ENCODE measurements around the gene AKIP1. TPM values are rescaled to one million over a fixed set of nuclear protein-coding genes. Genes with fewer than 3 reads are reported as not detected.

Gene AKIP1
- total and polyA plus RNA-seq, 9 of the 15 experiments (the other 6 are each of a cell fraction or from before 2014, with no cell fraction given), result 9.0 to 52.6 (median 36.2) TPM

GRCh38 chr11:8941341-8942103, 30.5 kb downstream of the AKIP1 start:
- CTCF ChIA-PET (ENCODE audit: low intra/inter-chr PET ratio), result no interaction called here
- Histone ChIP-seq H3K9me1 (ENCODE audit: control insufficient read depth, insufficient read depth, low read length) (no peaks in the 10 kb centered on the region), H3K79me2 (ENCODE audit: control insufficient read depth, insufficient read depth, low read length) (no peaks in the 10 kb centered on the region), H3K4me3 (no peak overlapping the region), H3K27ac (ENCODE audit: extremely low read depth, low read depth, low read length) (no peak overlapping the region), H3K4me2 (ENCODE audit: insufficient read depth, low read length) (no peak overlapping the region; the same call in none of the 2 replicates), H3K9ac (ENCODE audit: insufficient read depth in 1 of 2, low read depth in 2 of 2, low read length in 2 of 2) (no peak overlapping the region), H3K36me3 (ENCODE audit: control insufficient read depth, insufficient read depth, low read length) (no peaks in the 10 kb centered on the region), H2AFZ (ENCODE audit: low read depth, low read length) (peak overlapping the region; percentile 75), H4K20me1 (replicated peaks; ENCODE audit: control insufficient read depth, insufficient read depth, low read length) (no peaks in the 10 kb centered on the region), H3K4me1 (replicated peaks in 1 of 2; ENCODE audit: control insufficient read depth in 2 of 2, insufficient read depth in 2 of 2, low read length in 2 of 2) (no peaks in the 10 kb centered on the region; a peak in 2 of 5 replicates), H3K9me3 (replicated peaks; ENCODE audit: control insufficient read depth, insufficient read depth, low read depth, low read length) (no peaks in the 10 kb centered on the region; the same call in 1 of the 2 replicates), H3K27me3 (ENCODE audit: control insufficient read depth in 2 of 2, insufficient read depth in 2 of 2, low read length in 2 of 2) (no peaks in the 10 kb centered on the region)
- 19% methylated on average over 8 of the region's 8 CpGs for WGBS (ENCODE audit: insufficient coverage, low coverage, missing lambda C conversion rate)
- no TSS peak for BruUV-seq (replicated peaks)
- in situ Hi-C loops (cut with MboI), result no loop called here
- ATAC-seq (peak; percentile 51; the same call in 1 of the 3 replicates), FAIRE-seq (no peak), DNase-seq (ENCODE audit: extremely low read depth in 1 of 4, low spot score in 3 of 4) (no peak)
- intact Hi-C loops (cut with micrococcal nuclease), result no loop called here
- POLR2A ChIA-PET, result interaction anchor here (0.6 to 1.5 kb wide), 6 partner anchors 7 to 117 kb away, joined by 3 to 4 read pairs (median 3); no protein-coding TSS in a partner anchor
- no peak for TF ChIP-seq HDAC8 (tag; IDR thresholded peaks at IDR 0.05)
- 0 out of 2 replicates have a peak, but pooled peaks have one; percentile 6 for TF ChIP-seq CBFA2T3 (IDR thresholded peaks at IDR 0.05)
- 0 out of 2 replicates have a peak, but pooled peaks have one; percentile 25 for TF ChIP-seq ELF1 (tag; IDR thresholded peaks at IDR 0.05)
- peak in 1 of 3 experiments; percentile 73 for TF ChIP-seq YY1 (IDR thresholded peaks at IDR 0.05; ENCODE audit: borderline replicate concordance in 1 of 3, control insufficient read depth in 1 of 3, extremely low read depth in 1 of 3, insufficient read depth in 3 of 3, insufficient read length in 1 of 3, insufficient replicate concordance in 2 of 3, low read depth in 1 of 3, low read length in 2 of 3)
- TF ChIP-seq U2AF1 (optimal IDR thresholded peaks at IDR 0.05; ENCODE audit: low read depth, low read length), result no peak
- TF ChIP-seq GABPA (tag; conservative IDR thresholded peaks at IDR 0.05; ENCODE audit: low read depth), result 0 out of 2 replicates have a peak, but pooled peaks have one; percentile 26
- TF ChIP-seq EHMT2 (IDR thresholded peaks at IDR 0.05), result 0 out of 2 replicates have a peak, but pooled peaks have one; percentile 42
- TF ChIP-seq CXXC5 (CRISPR knock-in tag; IDR thresholded peaks at IDR 0.05), result no peak
- 0 out of 2 replicates have a peak, but pooled peaks have one; percentile 23 for TF ChIP-seq ARID1B (IDR thresholded peaks at IDR 0.05)
- TF ChIP-seq YBX1 (IDR thresholded peaks at IDR 0.05), result no peak
